CD4-positive, CD25-positive, alpha-beta regulatory T cell (primary cell): ENCODE results near the gene LRRC37B. TPM values are rescaled to one million over a fixed set of nuclear protein-coding genes. Genes with fewer than 3 reads are reported as not detected.

Source experiments
- ATAC-seq, 2 donors: fragments of 150-1000 bp; cut with Tn5 transposase; one replicate each; pipeline ENCODE4 v1.10.0; 2021; ENCODE audit warnings: low read depth in 2 of 2, moderate number of reproducible peaks in 2 of 2, moderate library complexity in 1 of 2
- DNase-seq, 3 donors: peaks; one replicate each; pipeline versions ENCODE4 v3.0.0 to v3.0.0-alpha.2; 2012 to 2022; ENCODE audit warnings: mixed read lengths in 1 of 3
- H3K27ac ChIP-seq: one replicate; pipeline ENCODE4 v1.7.0; 2013; ENCODE audit warnings: mild to moderate bottlenecking, low read length; ENCODE audit not compliant: insufficient read depth, poor library complexity, severe bottlenecking
- H3K27me3 ChIP-seq: one replicate; pipeline ENCODE4 v1.7.0; 2013; ENCODE audit warnings: low read length; ENCODE audit not compliant: control insufficient read depth, insufficient read depth
- H3K36me3 ChIP-seq: one replicate; pipeline ENCODE4 v1.7.0; 2013; ENCODE audit warnings: mild to moderate bottlenecking, low read length, moderate library complexity; ENCODE audit not compliant: control insufficient read depth, insufficient read depth
- H3K4me1 ChIP-seq: 2 replicates; pipeline ENCODE4 v1.7.0; 2013; ENCODE audit warnings: mild to moderate bottlenecking, low read length; ENCODE audit not compliant: insufficient read depth, control insufficient read depth, poor library complexity, severe bottlenecking
- H3K4me3 ChIP-seq: one replicate; pipeline ENCODE4 v1.7.0; 2013; ENCODE audit warnings: low read depth, mild to moderate bottlenecking, low read length, moderate library complexity
- H3K9me3 ChIP-seq, 2 experiments: 1 replicate in 1 of 2; 2 replicates in 1 of 2; pipeline ENCODE4 v1.7.0; 2013; ENCODE audit warnings: low read length in 2 of 2, mild to moderate bottlenecking in 1 of 2, moderate library complexity in 1 of 2; ENCODE audit not compliant: control insufficient read depth in 2 of 2
- H3K27ac Mint-ChIP-seq, 3 donors: one replicate each; pipeline ENCODE4 v1.8.0; 2020 to 2022; ENCODE audit warnings: mild to moderate bottlenecking in 3 of 3, mixed read lengths in 3 of 3, moderate library complexity in 2 of 3
- H3K27me3 Mint-ChIP-seq: one replicate; pipeline ENCODE4 v1.8.0; 2022; ENCODE audit warnings: mild to moderate bottlenecking, mixed read lengths
- H3K36me3 Mint-ChIP-seq: one replicate; pipeline ENCODE4 v1.8.0; 2020; ENCODE audit warnings: mixed read lengths
- H3K4me1 Mint-ChIP-seq, 4 donors: one replicate each; pipeline ENCODE4 v1.8.0; 2020 to 2022; ENCODE audit warnings: mixed read lengths in 4 of 4, mild to moderate bottlenecking in 1 of 4
- H3K4me3 Mint-ChIP-seq, 4 donors: one replicate each; pipeline ENCODE4 v1.8.0; 2020 to 2022; ENCODE audit warnings: mild to moderate bottlenecking in 4 of 4, mixed read lengths in 4 of 4, moderate library complexity in 3 of 4
- H3K9me3 Mint-ChIP-seq, 7 donors: one replicate each; pipeline ENCODE4 v1.8.0; 2020 to 2022; ENCODE audit warnings: mixed read lengths in 7 of 7, mild to moderate bottlenecking in 3 of 7, moderate library complexity in 2 of 7
- polyA plus RNA-seq, 4 donors: library from polyadenylated mRNA; unstranded; fragments of 300-500 nt; fragmentation: Illumina TruSeq; gene quantifications; one replicate each; pipeline ENCODE4 v1.2.3, GENCODE V29; 2021
- total RNA-seq: library from RNA; stranded (reverse); gene quantifications from one replicate; pipeline ENCODE4 v1.2.3, GENCODE V29; 2022

Gene LRRC37B
- total and polyA plus RNA-seq, 5 donors from 2014 or later: 11.2 to 112 (median 15.8) TPM

GRCh38 chr17:32102172-32102571 lies 95.0 kb downstream of the LRRC37B start:
- Mint-ChIP-seq H3K4me1 (peaks cover 6 to 28% (median 12%) of the 10 kb centered on the region in 4 donors), H3K27me3 (peaks cover 5% of the 10 kb centered on the region), H3K9me3 (no peaks in the 10 kb centered on the region), H3K27ac (peak overlapping the region in 2 of 3 donors; percentile 11 to 52), H3K36me3 (no peaks in the 10 kb centered on the region), H3K4me3 (no peak overlapping the region)
- Histone ChIP-seq H3K27me3 (no peaks in the 10 kb centered on the region), H3K4me1 (peaks cover 13% of the 10 kb centered on the region), H3K9me3 (no peaks in the 10 kb centered on the region), H3K4me3 (no peak overlapping the region), H3K27ac (no peak overlapping the region), H3K36me3 (no peaks in the 10 kb centered on the region)
- no peak for DNase-seq
- ATAC-seq: no peak

GRCh38 chr17:32102646-32103186 lies 95.5 kb downstream of the LRRC37B start:
- H3K27ac ChIP-seq: no peak overlapping the region
- no peak for DNase-seq
- peaks cover 5% of the 10 kb centered on the region for H3K27me3 Mint-ChIP-seq
- H3K27me3 ChIP-seq: no peaks in the 10 kb centered on the region
- no peak for ATAC-seq
- no peaks in the 10 kb centered on the region for H3K36me3 ChIP-seq
- peaks cover 13% of the 10 kb centered on the region for H3K4me1 ChIP-seq
- H3K4me1 Mint-ChIP-seq: peaks cover 6 to 34% (median 14%) of the 10 kb centered on the region in 4 donors
- H3K9me3 ChIP-seq: no peaks in the 10 kb centered on the region
- no peak overlapping the region for H3K4me3 Mint-ChIP-seq
- no peaks in the 10 kb centered on the region for H3K9me3 Mint-ChIP-seq
- H3K27ac Mint-ChIP-seq: no peak overlapping the region
- H3K4me3 ChIP-seq: no peak overlapping the region
- H3K36me3 Mint-ChIP-seq: no peaks in the 10 kb centered on the region

Other genes with a start within 250 kb of the LRRC37B start
- 5.0 TPM for gene COPRS, start 148.1 kb upstream of the LRRC37B start, total RNA-seq
- 10 to 100 TPM; 12.5 to 17.2 (median 13.3) TPM for gene COPRS, start 148.1 kb upstream of the LRRC37B start, polyA plus RNA-seq
- 35.5 TPM for gene UTP6, start 105.7 kb upstream of the LRRC37B start, total RNA-seq
- gene UTP6, start 105.7 kb upstream of the LRRC37B start, polyA plus RNA-seq: 10 to 100 TPM; 29.0 to 61.2 (median 43.7) TPM
- gene SUZ12, start 70.4 kb upstream of the LRRC37B start, total RNA-seq: 36.5 TPM
- 10 to 100 TPM; 15.7 to 17.9 (median 16.5) TPM for gene SUZ12, start 70.4 kb upstream of the LRRC37B start, polyA plus RNA-seq
- 22.9 TPM for gene RHOT1, start 135.1 kb downstream of the LRRC37B start, total RNA-seq
- 10 to 100 TPM; 22.2 to 28.7 (median 27.6) TPM for gene RHOT1, start 135.1 kb downstream of the LRRC37B start, polyA plus RNA-seq